GM13976 (cell line): ENCODE results near the gene PTAFR.

ENCODE experiments used
- DNase-seq: peaks from one replicate; pipeline ENCODE4 v3.0.0; 2012; ENCODE audit warnings: low spot score
- in situ Hi-C: fragments of 300-500 bp; cut with MboI; formaldehyde crosslinking; loops from one replicate; pipeline ENCODE4 v1.12.0; 2022; ENCODE audit warnings: low sequenced_read_pairs, mixed read lengths, inconsistent platforms; ENCODE audit not compliant: unreplicated experiment
- TF ChIP-seq, protein P1 (sequence below): IDR thresholded peaks from 2 replicates; pipeline ENCODE4 v1.5.1; 2012; ENCODE audit warnings: borderline replicate concordance, mild to moderate bottlenecking; ENCODE audit not compliant: insufficient read depth; ENCODE audit errors: extremely low read depth, missing control alignments, control extremely low read depth

The PTAFR gene

DNA sequence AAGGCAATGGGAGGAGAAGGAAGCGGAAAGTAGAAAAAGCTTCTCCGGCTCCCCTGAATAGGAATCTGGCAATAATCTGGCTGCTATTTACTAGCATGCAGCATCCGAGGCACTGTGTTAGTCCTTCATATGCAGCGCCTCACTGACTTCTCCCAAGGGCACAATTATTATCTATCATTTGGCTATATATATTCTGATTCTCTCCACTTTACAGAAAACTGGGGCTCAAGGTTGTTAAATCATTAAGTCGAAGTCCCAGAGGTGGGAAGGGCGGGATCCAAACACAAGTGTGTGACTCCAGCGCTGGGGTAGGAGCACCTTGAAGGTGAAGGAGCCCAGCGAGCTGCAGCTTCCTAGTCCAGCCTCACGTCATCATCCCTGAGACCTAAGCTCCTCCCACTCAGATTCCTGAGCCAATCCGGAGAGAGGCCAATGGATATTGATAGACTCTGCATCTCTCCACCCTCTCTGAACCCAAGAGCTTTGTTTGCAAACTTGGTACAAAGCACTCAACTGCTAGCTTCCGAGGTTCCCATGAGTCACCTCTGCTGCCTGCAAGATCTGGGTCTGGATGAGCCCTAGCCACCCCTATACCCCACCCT is 71.5 kb downstream of the PTAFR start:
- TF ChIP-seq, protein P1, sequence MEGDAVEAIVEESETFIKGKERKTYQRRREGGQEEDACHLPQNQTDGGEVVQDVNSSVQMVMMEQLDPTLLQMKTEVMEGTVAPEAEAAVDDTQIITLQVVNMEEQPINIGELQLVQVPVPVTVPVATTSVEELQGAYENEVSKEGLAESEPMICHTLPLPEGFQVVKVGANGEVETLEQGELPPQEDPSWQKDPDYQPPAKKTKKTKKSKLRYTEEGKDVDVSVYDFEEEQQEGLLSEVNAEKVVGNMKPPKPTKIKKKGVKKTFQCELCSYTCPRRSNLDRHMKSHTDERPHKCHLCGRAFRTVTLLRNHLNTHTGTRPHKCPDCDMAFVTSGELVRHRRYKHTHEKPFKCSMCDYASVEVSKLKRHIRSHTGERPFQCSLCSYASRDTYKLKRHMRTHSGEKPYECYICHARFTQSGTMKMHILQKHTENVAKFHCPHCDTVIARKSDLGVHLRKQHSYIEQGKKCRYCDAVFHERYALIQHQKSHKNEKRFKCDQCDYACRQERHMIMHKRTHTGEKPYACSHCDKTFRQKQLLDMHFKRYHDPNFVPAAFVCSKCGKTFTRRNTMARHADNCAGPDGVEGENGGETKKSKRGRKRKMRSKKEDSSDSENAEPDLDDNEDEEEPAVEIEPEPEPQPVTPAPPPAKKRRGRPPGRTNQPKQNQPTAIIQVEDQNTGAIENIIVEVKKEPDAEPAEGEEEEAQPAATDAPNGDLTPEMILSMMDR: no peak
- in situ Hi-C loops: no loop called here
- DNase-seq: no peak

DNA sequence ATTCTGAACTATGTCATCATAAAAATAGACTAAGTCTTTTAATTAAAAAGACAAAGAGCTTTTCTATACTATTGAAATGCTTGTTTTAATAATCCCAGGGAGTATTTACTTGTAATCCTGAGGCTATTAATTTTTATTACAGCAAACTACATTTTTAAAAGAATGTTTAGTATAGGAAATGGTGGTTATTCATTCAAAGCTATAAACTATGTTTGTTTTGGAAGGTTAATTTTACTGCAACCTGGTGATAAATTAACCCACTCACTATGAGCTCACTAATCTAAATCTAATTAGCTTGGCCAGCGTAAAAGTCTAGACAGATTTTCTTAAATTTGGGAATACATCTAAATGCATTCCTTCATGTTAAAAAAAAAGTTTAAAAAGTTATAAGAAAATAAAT is 74.3 kb downstream of the PTAFR start:
- TF ChIP-seq, protein P1: no peak
- no peak for DNase-seq
- in situ Hi-C loops: no loop called here

DNA sequence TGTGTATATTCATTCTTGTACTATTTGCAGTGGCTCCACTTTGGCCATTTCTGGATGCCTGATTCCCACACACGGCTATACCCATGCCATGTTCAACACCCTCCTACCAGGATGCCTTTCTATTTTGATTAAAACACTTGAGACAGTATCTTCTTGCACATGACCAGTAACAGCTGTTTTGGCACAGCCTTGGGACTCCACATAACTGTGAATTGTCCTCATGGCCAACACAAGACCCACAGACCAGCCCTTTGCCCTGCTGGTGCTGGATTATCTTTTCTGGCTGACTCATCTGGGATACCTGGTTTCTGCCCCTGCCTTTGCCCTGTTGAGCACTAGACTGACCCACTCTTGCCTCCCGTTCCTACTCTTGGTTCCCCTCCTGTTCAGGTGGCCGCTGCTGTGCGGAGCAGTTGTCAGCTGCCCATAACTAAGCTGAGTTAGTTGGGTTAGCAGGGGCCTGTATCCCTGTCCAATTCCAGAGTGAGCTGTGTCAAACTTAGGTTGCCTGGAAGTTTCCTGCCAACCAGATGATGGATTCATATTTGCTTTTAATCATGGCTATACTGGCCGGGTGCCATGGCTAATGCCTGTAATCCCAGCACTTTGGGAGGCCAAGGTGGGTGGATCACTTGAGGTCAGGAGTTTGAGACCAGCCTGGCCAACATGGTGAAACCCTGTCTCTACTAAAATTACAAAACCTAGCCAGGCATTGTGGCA is 77.3 kb downstream of the PTAFR start:
- in situ Hi-C loops: no loop called here
- TF ChIP-seq, protein P1: no peak
- no peak for DNase-seq
